ENCODE results near the gene NCK2.

- TF ChIP-seq CTCF (conservative IDR thresholded peaks at IDR 0.05; ENCODE audit: low read depth, low read length), result no peak
- no peak for TF ChIP-seq EZH2 (IDR thresholded peaks at IDR 0.05; ENCODE audit: borderline replicate concordance, low read depth, low read length, poor library complexity, severe bottlenecking)
Observed at GRCh38 chr2:105797298-105797819, 52.6 kb downstream of the NCK2 start.

All from A673 (cell line).